Stimulated activated CD4-positive, alpha-beta T cell treated with anti-CD3 and anti-CD28 coated beads, Interleukin-1b, Interleukin-23, amount 100 ng/mL, for 4 hours (primary cell): ENCODE results near the gene NCBP1.
"Not testable (repeated sequence)": the region's sequence is repeated elsewhere in the genome, so short reads cannot be mapped to it uniquely, and the experiment has no call there.

Experiments used
- DNase-seq, 2 donors: peaks; one replicate each; pipeline ENCODE4 v3.0.0-alpha.2; 2020; ENCODE audit warnings: low read depth in 2 of 2

The NCBP1 gene

DNA sequence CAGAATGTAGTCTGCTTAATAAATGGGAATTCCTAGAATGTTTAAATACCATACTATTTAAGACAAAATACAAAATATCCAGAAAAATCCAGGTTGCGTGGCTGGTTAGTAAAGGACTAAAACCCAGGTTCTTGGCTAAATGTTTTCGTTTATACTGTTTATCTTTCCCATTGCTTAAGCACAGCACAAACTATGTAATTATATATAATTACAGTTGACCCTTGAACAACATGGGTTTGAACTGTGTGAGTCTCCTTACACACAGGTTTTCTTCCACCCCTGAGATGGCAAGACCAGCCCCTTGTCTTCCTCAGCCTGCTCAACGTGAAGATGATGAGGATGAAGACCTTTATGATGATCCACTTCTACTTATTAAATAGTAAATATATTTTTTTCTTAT, 38.8 kb downstream of the NCBP1 start:
- no peak for DNase-seq

DNA sequence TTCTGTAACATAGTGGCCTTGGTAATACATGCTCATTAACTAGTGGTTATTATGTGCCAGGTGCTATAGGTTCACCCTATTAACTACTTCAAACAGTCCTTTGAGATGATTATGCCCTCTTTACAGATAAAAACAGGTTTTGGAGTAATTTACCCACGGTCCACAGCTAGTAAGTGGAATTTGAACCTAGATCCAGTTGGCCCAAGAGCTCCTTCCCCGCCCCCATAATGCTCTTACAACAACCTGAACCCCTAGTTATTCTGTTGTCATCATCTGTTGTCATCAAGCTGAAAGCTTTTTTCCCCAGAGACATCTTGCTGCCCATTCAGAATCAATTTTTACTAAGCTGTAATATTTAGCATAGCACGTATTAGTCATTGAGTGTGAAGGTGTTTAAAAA, 40.3 kb downstream of the NCBP1 start:
- DNase-seq = no peak

DNA sequence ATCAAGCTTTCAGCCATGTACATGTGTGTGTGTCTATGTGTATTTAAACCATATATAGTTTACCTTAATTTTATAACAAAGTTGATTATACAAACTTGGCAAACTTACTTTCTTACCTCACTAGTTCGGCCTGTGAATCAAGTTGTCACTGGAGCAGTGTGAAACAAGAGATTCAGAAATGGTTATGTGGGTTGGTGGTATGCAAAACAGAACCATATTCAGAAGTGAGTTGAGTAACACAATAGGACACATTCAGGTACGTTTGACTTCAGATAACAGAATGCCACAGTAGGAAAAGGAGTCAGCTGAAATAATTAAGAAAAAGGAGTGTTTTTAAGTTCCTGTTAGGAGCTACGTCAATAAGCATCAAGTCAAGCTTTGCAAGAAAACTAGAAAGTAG, 42.0 kb downstream of the NCBP1 start:
- DNase-seq = no peak

DNA sequence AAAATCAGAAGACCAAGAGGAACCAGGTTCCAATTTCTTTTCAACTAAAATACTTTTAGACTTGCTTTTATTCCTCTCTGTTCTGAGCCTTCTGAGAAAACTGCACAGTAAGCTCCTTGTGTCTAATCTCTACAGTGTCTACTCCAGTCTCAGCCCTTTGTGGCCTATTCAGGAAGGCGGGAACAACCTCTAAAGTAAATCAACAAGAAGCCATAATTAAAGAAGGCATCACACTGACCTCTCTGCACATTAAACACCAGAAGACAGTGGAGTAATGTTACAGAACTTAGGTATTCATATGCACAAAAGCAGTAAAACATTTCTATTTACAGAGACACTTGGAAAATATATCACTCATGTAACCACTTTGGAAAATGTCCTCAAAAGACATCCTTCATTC, 48.6 kb downstream of the NCBP1 start:
- no peak for DNase-seq

DNA sequence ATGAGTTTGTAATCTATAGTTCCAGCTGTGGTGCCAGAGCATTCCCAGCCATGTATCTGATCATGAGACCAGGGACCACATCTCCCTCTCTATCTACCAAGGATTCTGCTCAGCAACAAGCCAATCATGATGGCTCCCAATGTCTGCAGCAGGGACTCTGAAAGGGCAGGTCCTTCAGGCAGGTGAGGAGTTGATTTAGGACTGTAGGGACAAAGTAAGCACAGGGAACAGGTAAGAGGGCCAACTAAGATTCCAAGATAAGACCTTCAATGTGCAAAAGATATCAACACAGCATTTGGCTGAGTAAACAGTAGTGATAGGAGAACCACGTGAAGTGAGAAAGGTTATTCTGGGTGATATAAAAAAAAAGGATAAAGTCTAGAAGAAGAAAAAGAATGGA, 55.0 kb downstream of the NCBP1 start:
- DNase-seq = no peak

DNA sequence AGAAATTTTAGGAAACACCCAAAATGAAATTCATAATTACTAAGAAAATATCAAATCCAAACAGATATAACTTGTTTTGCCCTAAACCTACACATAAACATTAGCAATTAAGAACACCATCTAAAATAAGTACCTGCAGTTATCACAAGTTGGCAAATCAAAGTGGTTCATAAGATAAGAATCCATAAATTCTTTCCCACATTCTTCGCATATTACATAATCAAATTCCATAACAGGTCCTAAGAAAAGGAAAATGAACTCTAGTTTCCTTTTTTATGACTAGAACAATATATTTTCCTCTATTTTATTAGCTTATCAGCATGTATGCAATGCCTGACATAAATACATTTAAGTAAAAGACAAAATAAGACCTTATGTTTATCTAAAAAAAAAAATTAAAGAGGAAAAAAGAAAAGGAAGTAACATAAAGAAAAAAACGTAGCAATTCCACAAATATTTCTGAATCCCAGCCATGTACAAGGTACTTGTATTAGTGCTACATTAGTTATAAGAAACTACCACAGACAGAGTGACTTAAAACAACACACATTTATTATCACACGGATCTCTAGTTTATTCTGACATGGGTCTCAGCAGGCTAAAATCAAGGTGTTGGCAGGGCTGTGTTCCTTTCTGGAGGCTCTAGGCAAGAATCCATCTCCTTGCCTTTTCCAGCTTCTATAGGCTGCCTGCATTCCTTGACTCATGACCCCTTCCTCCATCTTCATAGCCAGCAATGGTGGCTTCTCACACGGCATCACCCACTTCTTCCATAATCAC, 56.0 kb downstream of the NCBP1 start:
- no peak for DNase-seq

DNA sequence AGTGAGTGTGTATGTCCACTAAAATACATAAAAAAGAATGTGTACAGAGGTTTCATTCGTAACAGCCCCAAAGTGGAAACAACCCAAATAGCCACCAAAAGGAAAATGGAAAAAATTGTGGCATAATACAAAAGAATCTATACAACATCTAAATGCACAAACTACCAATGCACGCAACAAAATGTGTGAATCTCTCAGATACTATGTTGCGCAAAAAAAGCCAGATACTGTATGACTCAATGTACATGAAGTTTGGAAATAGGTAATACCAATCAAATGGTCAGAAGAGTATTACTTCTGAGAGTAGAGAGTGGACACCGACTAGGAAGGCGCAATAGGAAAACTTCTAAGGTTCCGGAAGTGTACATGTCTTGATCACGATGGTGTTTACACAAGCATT, 61.1 kb downstream of the NCBP1 start:
- DNase-seq = no peak

DNA sequence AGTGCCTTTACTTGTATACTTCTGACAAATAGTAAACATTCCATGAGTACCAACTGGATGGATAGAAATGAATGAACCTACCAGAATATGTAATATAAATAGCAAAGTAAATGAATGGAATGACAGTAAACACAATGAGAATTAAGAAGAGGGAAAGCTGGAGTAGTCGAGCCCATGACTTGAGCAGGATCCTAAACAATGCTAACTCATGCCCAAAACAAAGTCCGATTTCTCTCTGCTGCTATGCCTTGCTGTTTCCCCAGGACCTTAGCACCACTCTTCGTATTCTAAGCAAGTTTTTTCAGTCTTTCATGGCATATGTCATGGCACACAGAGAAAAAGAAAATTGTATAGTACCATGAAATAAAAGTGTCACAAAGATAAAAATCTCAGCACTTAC, 61.8 kb downstream of the NCBP1 start:
- no peak for DNase-seq

DNA sequence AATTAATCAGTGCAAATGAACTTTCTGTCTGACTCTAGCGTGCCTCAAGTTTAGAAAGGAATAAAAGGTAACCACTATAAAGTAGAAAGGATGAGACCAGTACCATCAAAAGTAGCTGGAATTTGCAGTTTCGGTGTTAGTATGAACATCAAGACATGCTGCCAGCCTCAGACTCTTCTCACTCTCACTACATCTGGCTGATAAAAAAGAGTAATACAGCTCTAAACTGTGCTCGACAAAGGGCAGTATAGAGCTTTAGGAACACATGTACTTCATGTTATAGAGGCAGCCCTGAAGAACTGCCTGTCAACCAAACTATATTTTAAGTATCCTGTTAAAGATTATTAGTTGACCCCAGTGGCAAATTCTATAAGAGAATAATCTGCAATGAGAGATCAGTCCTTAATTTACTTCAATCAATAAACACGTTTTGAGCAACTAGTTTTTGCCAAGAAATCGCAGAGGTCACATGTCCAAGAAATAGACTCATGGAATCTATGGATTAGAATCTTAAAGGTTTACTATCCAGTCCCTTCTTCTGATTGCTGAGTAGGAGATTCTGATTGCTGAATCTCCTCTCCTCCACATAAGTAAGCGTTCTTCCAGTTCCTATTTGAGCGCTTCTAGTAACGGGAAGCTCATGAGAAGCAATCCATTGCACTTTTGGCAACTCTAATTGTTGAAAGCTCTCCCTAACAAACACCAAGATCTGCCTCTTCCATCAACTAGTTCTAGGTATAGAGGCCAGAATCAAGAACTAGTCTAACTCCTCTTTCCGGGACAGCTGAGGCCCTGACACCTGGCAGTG, 62.6 kb downstream of the NCBP1 start:
- no peak for DNase-seq

DNA sequence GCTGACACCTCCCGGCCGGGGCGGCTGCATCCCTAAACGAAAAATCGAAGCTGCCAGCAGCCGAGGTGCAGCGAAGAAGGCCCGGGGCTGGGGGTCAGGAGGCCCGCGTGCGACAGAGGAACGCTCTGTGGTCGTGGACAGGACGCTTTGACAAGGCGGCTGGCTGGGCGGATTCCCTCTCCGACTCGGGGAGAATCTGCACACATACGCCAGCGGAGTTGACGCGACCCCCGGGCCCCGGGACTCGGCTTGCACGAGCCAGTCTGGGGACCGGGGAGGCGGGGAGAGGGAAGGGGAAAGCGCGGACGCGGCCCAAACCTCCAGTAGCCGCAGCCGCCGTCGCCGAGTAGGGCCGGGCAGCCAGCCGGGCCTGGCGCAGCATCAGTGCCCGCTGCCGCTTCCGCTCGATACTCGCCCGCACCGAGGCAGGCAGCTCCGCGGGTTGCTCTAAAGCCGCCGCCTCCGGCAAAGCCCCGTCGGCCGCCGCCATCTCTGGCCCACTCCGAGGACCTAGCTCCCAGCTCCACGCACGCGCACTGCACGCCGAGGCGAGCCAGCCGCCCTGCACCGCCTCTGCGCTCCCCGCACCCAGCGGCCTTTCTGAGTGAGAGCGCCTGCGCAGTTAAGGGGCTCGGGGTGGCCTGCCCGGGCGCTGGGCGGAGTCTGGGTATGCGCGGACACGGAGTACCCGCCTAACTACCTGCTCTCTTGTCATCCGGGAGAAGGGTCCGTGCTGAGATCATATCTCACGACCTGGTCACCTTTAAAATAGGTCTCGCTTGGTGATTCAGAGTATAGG, 63.4 kb downstream of the NCBP1 start, which contains the start of gene XPA:
Gene XPA (minus strand): TSS at position 538 of the 799 bp plus-strand sequence. CDS start 48 bp downstream, at position 490.
- DNase-seq = peak; percentile 96 to 97

DNA sequence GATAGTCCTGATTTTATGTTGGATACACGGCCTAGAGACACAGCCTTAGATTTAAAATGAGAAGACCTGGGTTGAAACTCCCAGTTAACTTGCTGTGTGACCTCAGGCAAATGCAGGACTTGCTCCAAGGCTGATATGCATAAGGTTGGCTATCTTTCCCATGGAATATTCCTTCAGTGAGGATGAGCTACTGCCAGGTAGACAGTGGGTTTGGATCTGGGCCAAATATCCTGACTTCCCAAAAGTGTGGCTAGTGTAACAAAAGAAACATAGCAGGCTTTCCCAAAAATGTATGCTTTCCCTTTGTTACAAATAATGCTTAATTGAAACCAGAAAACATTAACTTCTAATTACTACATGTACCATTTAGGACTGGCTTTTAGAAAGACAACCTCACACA, 64.2 kb downstream of the NCBP1 start:
- DNase-seq = no peak

DNA sequence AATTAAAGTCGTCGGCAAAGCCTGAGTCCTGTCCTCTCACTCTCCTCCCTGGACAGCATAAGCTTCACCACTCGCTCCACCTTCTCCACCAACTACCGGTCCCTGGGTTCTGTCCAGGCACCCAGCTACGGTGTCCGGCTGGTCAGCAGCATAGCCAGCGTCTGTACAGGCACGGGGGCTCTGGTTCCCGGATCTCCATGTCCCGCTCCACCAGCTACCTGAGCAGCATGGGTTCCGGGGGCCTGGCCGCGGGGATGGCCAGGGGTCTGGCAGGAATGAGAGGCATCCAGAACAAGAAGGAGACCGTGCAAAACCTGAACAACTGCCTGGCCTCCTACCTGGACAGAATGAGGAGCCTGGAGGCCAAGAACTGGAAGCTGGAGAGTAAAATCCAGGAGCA, 65.2 kb downstream of the NCBP1 start:
- no peak for DNase-seq

DNA sequence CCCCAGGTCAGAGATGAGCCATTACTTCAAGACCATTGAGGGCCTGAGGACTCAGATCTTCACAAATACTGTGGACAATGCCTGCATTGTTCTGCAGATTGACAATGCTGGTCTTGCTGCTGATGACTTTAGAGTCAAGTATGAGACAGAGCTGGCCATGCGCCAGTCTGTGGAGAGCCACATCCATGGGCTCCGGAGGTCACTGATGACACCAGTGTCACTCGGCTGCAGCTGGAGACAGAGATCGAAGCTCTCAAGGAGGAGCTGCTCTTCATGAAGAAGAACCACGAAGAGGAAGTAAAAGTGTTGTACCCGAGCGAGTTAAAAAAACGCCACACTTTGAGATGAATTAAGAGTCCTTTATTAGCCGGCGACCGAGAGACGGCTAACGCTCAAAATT, 65.7 kb downstream of the NCBP1 start:
- not testable (repeated sequence) for DNase-seq

DNA sequence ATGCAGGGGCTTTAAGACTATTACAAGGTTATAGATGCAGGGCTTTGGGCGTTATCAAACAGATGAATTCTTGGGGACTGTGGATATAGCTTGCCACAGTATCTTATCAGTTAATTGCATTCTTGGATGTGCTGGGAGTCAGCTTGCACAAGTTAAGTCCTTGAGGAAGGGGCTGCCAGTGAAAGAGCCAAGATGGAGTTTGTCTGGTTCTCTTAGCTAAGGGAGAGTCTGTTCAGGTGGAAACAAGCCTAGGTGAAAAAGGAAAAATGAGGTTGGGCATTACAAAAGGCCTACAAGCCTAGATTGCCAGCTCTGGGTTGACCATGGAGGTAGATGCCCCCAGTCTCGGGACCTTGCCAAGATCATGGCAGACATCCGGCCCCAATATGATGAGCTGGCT, 66.2 kb downstream of the NCBP1 start:
- DNase-seq = not testable (repeated sequence)

DNA sequence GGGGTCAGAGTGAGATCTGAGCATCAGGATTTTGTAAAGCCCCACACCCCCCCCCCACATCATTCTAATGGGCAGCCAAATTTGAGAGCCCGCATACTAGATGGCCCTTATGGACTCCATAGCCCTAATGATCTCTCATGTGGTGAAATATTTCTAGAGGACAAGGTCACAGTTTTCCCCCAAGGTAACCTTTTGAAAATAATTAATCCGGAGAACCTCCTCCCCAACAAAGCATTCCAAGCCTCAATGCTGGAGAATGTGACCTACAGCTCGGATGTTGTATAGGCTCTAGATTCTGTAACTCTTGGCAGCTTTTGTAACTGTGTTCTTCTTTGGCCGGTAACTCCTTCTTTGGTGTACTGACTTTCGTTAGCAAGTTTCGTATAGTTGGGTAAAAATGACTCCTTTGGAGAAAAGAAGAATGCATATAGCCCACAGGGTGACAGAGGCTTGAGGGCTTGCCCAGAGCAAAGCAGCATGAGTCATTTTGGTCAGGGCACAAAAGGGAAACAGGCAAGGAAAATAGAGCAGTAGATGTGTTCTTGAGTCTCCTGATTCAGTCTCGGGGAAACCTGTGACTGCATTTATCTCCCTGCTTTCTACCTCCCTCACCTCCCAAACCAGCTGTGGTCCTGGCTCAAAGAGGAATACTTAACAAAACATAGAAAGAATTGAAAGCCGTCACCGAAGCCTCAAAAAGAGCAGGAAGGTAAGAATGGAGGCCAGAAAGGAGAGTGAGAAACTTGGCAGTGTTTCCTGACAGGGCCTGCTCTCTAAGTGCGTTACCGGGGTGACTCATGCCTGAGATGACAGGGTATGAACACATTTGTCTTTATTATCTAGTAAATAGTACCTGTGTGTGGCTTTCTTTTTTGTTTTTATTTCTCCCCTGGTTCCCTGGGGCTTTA, 70.1 kb downstream of the NCBP1 start:
- no peak for DNase-seq

DNA sequence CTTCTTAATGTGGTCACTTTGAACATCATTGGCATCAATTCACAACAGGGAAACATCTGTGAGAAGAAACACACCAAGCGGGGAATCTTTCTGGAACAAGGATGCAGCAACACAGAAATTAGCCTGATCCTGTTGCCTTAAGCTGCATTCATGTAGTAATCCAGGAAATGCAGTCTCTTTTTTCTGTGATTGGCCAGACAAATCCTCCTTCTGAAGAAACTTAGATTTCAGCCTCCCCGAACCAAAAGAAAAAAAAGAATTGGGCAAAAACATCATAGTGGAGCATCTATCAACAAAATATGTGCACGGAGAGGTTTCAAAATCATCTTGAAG, 70.7 kb downstream of the NCBP1 start:
- DNase-seq = no peak

DNA sequence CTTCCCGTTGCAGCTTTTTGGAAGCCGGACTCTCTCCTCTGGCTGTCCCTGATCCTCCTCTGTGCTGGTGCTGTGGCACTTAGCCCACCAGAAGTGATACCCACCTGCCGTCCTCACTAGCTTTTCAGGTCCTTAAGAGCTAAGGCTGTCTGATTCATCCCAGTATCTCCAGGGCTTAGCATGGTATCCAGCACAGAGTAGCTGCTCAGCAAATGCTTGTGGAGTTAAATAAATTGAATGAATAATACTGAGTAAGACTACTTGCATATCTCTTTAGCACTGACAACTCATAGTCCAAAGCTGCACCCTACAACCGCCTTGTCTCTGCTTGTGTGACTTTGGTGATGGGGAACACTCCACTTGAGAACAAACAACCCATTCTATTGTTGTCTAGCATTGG, 71.2 kb downstream of the NCBP1 start:
- no peak for DNase-seq

DNA sequence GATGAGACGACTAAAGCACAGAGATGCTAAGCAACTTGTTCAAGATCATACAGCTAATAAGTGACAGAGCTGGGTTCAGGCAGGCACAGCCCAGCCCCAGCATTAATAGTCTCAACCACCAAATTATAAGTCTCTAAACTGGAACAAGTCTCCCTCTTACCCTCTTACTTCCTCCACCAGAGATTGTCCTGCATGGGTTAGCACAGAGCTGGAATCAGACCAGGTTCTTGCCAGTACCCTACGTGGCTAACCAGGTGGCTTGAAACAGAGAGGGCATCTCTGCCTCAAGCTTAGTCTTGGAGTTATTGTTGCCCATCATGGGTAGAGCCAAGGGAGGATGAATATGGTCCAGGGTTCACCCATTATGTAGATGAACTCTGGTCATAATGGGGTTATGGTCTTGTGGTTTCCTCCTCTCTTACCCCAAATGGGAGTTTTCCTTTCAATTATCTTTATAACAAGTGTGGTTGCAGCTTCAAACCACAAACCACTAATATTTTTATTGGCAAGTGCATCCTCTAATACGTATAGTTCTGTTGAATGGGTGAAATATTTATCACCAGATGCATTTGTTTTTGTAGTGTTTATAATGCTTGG, 71.8 kb downstream of the NCBP1 start:
- DNase-seq = no peak

DNA sequence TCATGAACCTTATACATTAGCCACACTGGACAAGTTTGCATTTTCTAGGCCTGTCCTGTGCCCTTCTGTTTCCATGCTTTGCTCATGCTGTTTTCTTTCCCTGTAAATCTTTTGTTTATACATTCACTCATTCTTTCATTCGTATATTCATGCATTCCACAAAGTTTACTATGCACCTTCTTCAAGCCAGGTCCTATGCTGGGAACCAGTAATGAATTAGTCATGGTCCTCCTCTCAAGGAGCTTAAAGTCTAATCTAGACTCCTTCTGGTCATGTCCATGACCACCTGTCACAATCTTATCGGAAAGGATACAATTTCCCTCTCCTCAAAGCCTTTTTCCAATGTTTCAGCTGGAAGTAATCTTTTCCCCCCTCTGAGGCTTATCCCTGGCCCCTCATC, 72.6 kb downstream of the NCBP1 start:
- no peak for DNase-seq

DNA sequence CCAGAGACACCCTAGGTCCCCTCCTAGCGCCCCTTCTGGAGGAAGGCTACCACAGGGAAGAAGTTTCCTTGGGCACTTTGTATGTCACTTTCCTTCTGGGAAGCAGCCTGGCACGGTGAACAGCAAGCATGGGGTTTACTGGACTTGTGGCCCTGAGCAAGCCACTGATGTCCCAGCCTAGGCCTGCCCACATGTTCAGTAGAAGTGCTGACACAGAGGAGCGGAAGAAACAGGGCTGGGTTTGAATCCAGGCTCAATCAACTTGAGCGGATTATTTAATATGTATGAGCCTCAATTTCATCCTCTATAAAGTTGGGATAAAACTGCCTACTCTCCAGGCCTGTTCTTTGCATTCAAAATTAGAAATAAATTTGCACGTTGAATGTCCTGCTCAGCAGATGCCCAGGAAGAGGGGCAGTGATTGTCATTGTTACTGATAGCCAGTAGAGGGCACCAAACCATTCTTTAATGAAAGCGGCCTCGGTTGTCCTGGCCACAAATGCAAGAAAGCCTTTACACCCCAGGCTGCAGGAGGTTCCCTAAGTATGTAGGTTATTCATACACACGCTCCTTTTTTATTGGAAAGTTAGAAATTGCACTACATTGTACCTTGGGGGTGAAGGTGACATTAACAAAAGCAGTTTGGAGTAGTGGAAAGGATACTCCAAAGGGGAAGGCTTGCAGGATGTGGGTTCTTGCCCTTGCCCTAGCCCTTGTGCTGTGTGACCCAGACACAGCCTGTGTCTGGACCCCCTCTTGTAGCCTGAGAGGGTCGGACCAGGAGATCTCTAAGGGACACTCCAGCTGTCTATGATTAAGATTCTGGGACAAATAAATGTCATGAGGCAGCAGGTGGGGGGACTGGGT, 77.0 kb downstream of the NCBP1 start:
- peak; percentile 15 to 40 for DNase-seq
